HuH-7 (cell line): ENCODE results near the gene SELP.
A peak's percentile ranks its signal among the peaks of the same experiment; 100 is the strongest.

ENCODE experiments used
- DNase-seq: peaks from one replicate; pipeline ENCODE4 v3.0.0; 2011; ENCODE audit warnings: low spot score

The SELP gene

DNA sequence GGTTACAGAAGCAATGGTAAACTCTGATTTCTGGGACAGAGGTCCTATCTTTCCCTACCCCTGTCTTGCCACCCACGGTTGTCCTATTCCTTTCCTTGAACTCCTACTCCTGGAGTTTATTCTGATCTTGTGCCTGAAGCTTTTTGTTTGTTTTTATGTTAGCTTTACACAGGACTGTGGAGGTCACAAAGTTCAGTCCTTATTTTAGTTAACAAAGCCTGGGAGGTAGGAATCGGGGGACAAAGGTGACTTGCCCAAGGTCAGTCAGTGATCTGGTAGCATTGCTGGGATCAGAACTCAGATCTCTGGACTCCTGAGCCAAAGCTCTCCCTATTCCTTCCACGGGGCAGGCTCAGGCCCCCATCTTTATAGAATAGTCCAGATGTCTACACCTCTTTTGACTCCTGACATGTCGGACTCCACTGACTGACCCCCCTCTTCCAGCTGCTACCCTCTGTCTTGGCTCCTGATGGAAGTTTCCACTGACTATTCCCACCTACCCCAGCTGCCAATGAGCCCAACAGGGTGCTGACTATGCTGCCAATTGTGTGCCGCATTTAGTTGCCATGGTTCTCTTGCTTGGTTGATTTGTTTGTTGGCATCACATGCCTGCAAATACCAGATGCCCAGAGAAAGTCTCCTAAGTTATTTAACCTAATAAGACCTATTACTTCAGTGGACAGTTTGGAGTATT is 53.5 kb downstream of the SELP start:
- DNase-seq = no peak

DNA sequence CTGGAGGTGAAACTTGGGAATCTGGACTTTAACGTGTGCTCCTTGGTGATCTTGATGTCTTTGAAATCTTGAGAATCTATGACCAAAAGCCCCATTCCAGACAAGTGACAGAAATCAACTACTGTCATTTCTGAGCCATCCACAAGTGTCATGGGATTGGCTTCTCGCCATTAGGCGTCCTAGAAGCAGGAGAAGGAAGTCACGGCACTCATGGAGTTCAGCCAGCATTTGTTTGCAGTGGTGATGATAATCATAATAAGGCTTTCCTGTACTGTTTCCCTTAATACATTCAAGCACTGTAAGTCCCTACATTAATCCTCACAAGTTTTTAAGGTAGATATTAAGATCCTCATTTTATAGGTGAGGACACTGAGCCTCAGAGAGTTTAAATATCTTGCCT is 55.6 kb downstream of the SELP start:
- DNase-seq = no peak

DNA sequence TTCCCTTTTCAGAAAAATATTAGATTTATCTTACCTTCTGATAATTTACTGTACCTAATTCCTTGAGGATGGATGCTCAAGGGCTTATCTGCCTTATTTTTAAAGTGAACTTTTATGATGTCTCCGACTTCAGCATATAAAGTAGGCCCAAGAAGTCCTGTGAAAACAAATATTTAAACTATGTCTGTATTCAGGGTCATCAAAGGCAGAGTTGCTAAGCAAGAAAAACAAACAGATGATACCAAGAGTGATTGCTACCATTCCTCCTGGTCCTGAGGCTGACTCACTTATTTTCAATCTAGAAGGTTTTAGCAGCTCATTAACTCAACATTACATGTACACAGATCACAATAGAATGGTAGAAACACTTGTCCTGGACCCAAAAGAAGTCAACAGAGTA is 57.7 kb downstream of the SELP start:
- DNase-seq = no peak

DNA sequence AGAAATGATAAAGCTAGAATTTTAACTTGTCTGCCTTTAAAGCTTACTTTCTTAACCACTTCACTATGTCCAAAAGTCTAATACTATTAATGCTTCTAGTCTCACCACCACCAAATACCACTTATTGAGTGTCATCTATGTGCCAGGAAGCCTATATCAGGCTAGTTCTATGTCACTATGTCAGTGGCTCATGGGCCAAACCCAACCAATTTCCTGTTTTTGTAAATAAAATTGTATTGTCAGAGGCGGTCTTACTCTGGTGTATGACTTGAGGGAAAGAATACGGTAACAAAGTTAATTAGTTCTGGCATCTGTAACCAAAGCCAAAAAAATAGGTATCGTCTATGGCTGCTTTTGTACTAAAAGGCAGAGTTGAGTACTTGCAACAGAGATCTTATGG is 58.5 kb downstream of the SELP start:
- no peak for DNase-seq

DNA sequence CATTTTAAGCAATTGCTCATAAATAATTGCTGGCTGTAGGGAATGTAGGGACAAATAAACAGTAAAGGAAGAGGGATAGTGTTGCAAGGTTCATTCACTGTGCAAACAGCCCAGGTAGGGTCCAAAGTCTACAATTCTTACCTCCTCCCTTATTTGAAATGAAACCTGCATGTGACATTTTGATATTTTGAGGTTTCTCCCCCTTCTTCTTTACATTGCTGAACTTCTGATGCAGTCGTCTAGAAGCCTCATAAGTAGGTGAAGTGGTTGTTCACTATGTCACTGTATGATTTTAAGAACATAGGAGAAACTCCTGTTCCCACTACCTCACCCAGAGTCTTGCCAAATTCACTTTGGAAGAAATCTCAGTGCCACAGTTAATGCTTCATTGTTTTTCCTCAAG is 59.8 kb downstream of the SELP start:
- no peak for DNase-seq

DNA sequence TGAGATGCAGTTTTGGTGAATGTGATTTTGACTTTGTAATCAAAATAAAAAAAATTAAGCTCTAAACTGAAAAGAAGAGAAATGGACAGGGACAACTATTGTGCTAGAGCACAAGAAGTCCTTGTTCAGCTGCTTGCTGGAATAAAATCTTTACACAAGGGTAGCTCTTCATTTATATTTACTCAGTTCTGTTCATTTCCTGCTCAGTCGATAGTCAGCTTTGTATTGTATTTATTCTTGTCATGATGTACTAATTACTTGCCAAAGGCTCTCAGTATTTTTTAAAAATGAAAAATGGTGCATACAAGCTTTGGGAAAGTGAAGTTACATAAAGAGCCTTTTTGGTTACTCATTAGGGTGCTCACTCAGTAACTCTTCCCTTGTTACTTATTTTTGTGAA is 61.4 kb downstream of the SELP start:
- no peak for DNase-seq

DNA sequence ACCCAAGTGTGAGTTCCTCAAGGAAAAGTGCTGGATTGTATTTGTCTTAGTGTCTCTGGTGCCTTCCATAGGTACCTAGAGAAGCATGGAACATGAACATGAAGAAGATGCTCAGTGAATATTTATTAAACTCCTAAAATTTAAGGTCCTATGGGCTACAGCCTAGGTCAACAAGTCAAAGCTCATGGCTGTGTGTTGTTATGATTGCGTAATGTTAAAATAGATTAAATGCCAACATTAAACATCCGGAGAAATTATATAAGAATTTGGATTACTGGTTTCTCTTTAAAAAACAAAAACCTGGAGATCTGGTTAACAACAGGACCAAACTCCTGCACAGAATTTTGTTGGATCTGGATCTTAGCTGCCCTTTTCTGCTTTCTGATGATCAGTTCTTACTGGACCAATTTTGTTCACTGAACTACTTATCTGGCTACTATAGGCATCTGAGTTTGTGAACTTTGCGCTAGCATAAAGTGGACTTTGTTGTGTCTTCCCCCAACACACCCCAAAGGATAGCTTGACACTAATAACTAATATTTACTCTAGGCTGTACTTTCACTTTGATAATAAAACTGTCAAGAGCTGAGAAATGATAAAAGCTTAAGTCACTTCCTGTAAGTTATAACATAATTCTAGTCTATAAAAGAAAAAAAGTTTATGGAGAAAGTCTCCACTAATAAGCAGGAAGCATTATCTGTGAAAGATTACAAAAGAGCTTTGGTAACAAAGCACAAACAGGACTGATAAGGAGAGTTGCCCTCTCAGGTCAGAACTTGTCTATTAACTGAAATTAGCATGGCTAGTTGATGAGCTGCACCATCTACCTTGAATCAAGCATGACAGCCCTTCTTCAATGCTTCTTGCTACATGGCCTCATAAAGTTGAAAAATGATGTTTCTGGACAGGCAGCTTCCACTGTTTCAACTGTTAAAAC is 64.3 kb downstream of the SELP start:
- DNase-seq = no peak

DNA sequence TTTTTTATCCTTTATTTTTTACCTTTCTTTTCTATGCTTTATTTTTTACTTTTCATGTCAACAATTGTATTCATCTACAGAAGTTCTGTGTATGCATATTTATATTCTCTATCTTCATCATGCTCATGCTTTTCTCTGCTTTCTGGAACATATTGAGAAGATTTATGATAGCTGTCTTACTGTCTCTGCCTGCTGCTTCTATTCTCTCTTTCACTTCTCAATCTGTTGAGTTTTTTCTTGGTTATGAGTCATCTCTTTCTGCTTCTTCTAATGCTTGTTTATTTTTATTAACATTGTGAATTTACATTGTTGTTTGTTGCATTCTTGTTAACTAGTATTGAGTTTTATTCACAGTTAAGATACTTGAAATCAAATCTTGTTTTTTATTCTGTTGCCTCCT is 66.3 kb downstream of the SELP start:
- no peak for DNase-seq

DNA sequence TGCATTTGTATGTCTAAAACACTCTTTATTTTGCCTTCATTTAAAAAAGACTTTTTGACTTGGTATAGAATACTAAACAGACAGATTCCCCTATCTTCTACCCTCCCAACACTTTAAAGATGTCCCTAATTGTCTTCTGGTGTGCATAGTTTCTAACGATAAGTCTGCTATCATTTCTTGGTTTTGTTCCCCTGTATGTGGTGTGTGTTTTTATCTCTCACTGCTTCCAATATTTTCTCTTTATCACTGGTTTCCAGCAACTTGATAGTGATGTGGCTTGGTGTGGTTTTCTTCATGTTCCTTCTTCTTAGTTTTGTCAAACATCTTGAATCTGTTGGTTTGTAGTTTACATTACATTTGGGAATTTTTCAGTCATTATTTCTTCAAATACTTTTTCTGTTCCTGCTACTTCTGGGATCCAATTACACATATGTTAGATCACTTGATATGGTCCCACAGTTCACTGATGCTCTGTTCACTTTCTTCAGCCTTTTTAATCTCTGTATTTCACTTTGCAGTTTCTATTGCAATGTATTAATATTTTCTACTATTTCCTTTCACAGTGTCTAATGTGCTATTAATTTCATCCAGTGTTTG is 66.8 kb downstream of the SELP start:
- DNase-seq = no peak

DNA sequence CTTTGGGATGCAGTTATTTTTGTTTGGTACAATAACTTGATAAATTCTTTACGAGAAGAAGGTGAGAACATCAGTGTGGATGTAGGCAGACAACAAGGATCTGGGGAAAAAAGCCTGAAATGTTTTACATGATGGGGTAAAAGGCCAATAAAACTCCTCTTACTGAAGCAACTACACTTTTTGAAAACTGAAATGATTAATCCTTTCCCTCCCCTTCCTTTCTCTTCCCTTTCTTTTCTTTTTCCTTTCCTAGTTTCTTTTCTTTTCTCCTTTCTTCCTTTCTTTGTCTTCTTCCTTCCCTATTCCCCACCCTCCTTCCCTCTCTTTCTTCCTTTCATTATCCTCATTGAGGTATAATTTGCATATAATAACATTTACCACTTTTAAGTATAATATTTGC is 68.2 kb downstream of the SELP start:
- DNase-seq = no peak

DNA sequence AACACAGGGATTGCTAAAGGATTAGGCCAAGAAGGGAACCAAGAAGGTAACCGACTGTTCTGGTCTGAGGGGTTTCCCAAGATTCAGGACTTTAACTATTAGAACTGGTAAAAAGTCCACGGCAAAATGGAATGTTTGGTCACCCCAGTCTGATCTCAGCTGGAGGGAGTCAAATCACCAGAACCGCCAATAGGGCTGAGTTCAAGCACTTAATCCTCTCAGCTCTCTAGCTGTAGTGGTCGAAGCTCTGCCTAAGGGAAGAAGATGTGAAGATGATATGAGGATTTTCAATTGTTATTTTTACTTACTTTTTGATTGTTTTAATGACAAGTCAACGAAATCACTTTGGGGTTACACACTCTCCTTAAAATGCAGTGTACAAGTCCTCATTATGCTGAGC is 72.8 kb downstream of the SELP start:
- DNase-seq = no peak

DNA sequence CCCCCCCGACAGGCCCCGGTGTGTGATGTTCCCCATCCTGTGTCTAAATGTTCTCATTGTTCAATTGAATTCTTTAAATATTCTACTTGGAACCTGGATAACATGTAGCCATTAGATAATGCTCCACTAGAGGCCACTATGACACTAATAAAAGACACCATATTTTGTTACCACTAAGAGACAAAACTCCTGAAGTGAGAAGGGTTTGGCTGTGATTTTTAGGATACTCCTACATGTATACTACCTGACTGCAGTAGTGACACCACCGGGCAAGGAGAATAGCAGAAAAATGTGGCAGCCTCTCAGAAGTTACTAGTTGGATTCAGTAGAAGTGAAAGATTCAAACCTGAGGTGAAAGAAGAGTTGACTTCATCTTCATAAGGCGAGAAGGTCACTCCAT is 79.6 kb downstream of the SELP start:
- peak; percentile 13 for DNase-seq

DNA sequence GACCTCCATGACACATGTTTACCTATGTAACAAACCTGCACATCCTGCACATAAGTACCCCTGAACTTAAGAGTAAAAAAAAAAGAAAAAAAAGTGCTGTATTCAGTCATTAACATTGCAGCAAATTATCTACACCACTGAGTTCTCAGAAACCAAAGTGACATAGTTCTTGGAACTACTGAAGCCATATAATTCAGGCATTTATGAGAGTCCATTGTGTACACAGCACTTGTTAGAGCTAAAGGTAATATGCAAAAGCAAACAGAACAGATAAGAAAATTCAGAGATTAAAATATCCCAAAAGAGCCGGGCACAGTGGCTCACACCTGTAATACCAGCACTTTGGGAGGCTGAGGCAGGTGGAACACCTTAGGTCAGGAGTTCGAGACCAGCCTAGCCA is 81.6 kb downstream of the SELP start:
- no peak for DNase-seq

DNA sequence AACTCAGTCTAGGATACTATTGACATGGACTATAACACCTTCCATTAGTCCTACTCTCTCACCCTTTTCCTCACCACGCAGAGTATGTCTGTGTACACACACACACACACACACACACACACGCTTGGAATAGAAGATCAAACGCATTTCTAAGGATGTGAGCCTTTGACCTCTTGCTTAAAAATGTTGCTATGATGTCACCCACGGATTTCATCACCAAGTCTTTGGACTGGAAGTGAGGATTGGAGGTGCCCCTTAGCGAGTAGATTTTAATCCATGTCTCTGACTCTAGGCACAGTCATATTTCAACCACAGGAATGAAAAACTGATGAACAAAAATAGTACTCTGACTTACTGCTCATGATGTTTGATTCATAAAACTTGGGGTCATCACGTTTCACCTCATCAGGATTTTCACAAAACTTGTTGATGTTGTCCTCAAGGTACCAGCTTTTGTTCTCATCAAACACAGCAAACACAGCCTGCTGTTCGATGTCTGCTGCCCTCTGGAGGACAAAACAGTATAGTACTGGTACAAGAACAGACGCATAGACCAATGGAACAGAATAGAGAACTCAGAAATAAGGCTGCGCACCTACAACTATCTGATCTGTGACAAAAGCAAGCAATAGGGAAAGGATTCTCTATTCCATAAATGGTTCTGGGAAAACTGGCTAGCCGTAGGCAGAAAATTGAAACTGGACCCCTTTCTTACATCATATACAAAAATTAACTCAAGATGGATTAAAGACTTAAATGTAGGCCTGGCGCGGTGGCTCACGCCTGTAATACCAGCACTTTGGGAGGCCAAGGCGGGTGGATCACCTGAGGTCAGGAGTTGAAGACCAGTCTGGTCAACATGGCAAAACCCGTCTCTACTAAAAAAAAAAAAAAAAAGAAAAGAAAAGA is 83.6 kb downstream of the SELP start:
- DNase-seq = peak; percentile 14

DNA sequence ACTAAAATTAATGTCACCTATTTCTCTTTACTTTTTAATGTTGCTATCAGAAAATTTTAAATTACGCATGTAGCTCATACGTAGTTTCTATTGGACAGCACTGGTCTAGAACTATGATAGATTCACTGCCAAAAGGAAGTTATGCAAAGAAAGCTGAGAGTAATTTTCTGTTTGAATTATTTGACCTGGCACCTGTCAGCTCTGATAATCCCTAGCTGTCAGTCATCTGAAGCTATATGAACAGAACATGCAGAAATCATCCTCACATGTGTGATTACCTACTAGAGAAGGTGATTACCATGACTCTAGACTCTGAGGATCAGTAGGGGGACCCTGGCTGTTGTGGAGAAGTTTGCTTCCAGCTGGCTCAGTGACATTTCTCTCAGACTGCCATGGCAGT is 84.5 kb downstream of the SELP start:
- DNase-seq = no peak

DNA sequence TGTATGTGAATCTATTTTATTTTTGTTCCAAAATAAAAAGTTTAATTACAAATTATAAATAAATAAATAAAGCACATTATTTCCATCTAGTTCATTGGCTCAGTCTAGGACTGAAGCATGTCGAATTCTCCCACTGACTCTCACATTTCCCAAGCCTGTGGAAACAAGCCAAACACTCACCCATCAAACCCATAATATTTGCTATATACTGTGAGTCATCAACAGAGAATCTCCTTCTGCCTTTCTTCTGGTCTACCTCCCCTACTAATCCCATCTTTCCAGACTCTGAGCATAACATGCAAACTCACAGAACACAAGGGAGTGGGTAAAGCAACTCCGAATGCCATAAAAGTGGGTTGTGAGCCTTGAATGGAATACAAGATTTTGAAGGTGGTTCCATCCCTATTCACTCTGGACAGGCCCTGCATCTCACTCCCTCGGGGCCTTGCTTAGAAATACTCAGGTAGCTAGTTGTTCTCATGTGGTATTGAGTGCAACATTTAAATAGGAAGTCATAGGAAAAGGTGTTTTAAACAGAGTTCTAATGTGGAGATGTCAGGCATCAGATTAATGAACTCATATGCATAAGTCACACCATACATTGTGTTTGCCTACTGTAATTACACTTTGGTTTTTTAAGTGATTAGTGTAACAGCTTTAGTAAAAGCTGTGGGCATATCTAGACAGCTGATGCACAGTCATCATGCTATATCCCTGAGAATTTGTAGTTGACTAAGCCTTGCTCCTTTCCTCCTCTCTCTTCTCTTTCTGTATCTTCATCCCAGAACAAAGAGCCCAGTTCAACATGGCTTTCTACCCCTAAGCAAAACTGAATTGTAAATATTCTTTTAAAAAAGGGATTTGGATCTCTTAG is 90.7 kb downstream of the SELP start:
- no peak for DNase-seq
